GM12864 (cell line): ENCODE results near the gene ZNF598.

Experiments
- DNase-seq: peaks from one replicate; pipeline ENCODE4 v3.0.0-alpha.2; 2011; ENCODE audit warnings: low read depth
- H3K4me3 ChIP-seq: 2 replicates; pipeline ENCODE4 v1.5.1; 2011; ENCODE audit warnings: mild to moderate bottlenecking, low read depth, low read length, control low read depth
- CTCF ChIP-seq: IDR thresholded peaks from 2 replicates; pipeline ENCODE4 v1.5.1; 2011; ENCODE audit warnings: low read depth, mild to moderate bottlenecking, moderate library complexity, low read length, control low read depth, inconsistent platforms; ENCODE audit errors: missing control alignments

Gene ZNF598

GRCh38 chr16:2025878-2026460 lies 16.3 kb upstream of the ZNF598 start:
- no peak for DNase-seq
- no peak for TF ChIP-seq CTCF
- no peak overlapping the region for H3K4me3 ChIP-seq

- H3K4me3 ChIP-seq, result no peak overlapping the region
- DNase-seq, result no peak
- no peak for TF ChIP-seq CTCF
Measured at GRCh38 chr16:2025251-2025650, 15.6 kb upstream of the ZNF598 start.

GRCh38 chr16:2024032-2024420 lies 14.4 kb upstream of the ZNF598 start:
- TF ChIP-seq CTCF, result no peak
- DNase-seq, result no peak
- H3K4me3 ChIP-seq, result no peak overlapping the region

GRCh38 chr16:2023092-2024031 lies 13.7 kb upstream of the ZNF598 start:
- DNase-seq, result peak; percentile 45
- H3K4me3 ChIP-seq, result peak overlapping the region; percentile 30
- peak; percentile 97 for TF ChIP-seq CTCF

GRCh38 chr16:2022723-2023091 lies 13.1 kb upstream of the ZNF598 start:
- peak overlapping the region; percentile 30 for H3K4me3 ChIP-seq

More at GRCh38 chr16:2022723-2023091, 13.1 kb upstream of the ZNF598 start:
- DNase-seq, result no peak
- no peak for TF ChIP-seq CTCF
